Stimulated activated CD4-positive, alpha-beta T cell treated with anti-CD3 and anti-CD28 coated beads, Interleukin-1b, Interleukin-23, amount 100 ng/mL, for 1 hour (primary cell): ENCODE results near the gene SLC10A7.

Experiments used
- DNase-seq, 2 donors: peaks; one replicate each; pipeline ENCODE4 v3.0.0-alpha.2; 2020; ENCODE audit warnings: low read depth in 2 of 2

Gene SLC10A7

GRCh38 chr4:146211440-146211839 lies 310.3 kb downstream of the SLC10A7 start:
- DNase-seq: no peak

GRCh38 chr4:146210890-146211289 lies 310.9 kb downstream of the SLC10A7 start:
- no peak for DNase-seq

GRCh38 chr4:146207410-146207809 lies 314.3 kb downstream of the SLC10A7 start:
- no peak for DNase-seq
